Measurements from ENCODE around the gene PLXNC1.

PLXNC1 gene

GRCh38 chr12:94163850-94164249 is 15.5 kb downstream of the PLXNC1 start:
- no peak for DNase-seq

GRCh38 chr12:94165138-94165537 is 16.8 kb downstream of the PLXNC1 start:
- no peak for DNase-seq

GRCh38 chr12:94165670-94166364 is 17.4 kb downstream of the PLXNC1 start:
- DNase-seq, result no peak

GRCh38 chr12:94167071-94167755 is 18.8 kb downstream of the PLXNC1 start:
- no peak for DNase-seq

- DNase-seq, result no peak
Measured at GRCh38 chr12:94167756-94168416, 19.5 kb downstream of the PLXNC1 start.

GRCh38 chr12:94169495-94169894 is 21.1 kb downstream of the PLXNC1 start:
- DNase-seq, result no peak

- DNase-seq, result no peak
Measured at GRCh38 chr12:94169966-94170689, 21.8 kb downstream of the PLXNC1 start.

- DNase-seq, result no peak
Measured at GRCh38 chr12:94170690-94171594, 22.6 kb downstream of the PLXNC1 start.

- DNase-seq, result no peak
Measured at GRCh38 chr12:94171595-94171930, 23.2 kb downstream of the PLXNC1 start.

- no peak for DNase-seq
Measured at GRCh38 chr12:94172031-94172430, 23.7 kb downstream of the PLXNC1 start.

- DNase-seq, result no peak
Measured at GRCh38 chr12:94172973-94173372, 24.6 kb downstream of the PLXNC1 start.

GRCh38 chr12:94173660-94174265 is 25.4 kb downstream of the PLXNC1 start:
- no peak for DNase-seq

- no peak for DNase-seq
Measured at GRCh38 chr12:94174576-94174975, 26.2 kb downstream of the PLXNC1 start.

- DNase-seq, result no peak
Measured at GRCh38 chr12:94175763-94176668, 27.6 kb downstream of the PLXNC1 start.

GRCh38 chr12:94178054-94178453 is 29.7 kb downstream of the PLXNC1 start:
- no peak for DNase-seq

GRCh38 chr12:94178882-94179281 is 30.5 kb downstream of the PLXNC1 start:
- DNase-seq, result no peak

GRCh38 chr12:94179723-94180122 is 31.3 kb downstream of the PLXNC1 start:
- DNase-seq, result no peak

- DNase-seq, result no peak
Measured at GRCh38 chr12:94180558-94181296, 32.4 kb downstream of the PLXNC1 start.

- no peak for DNase-seq
Measured at GRCh38 chr12:94182986-94183707, 34.8 kb downstream of the PLXNC1 start.
